Measurements from ENCODE around the gene CPN2. TPM values are rescaled to one million over a fixed set of nuclear protein-coding genes. Genes with fewer than 3 reads are reported as not detected.
A peak's percentile ranks its signal among the peaks of the same experiment; 100 is the strongest.

The CPN2 gene
- polyA plus RNA-seq, 4 donors = 2.0 TPM; not detected in 3

GRCh38 chr3:194313560-194314387 lies 37.4 kb downstream of the CPN2 start:
- Histone ChIP-seq H3K27ac (ENCODE audit: low read depth in 1 of 3, low read length in 2 of 3) (no peak overlapping the region), H3K4me1 (ENCODE audit: control insufficient read depth in 3 of 3, insufficient read depth in 2 of 3, low read depth in 1 of 3, low read length in 2 of 3) (peaks cover 0 to 15% (median 0%) of the 10 kb centered on the region in 3 donors), H3K4me3 (ENCODE audit: low read depth in 1 of 3, low read length in 3 of 3) (no peak overlapping the region), H3K9me3 (ENCODE audit: control insufficient read depth in 2 of 2, insufficient read depth in 1 of 2, low read depth in 1 of 2, low read length in 1 of 2) (peaks cover 0 to 8% of the 10 kb centered on the region in 2 donors), H3K27me3 (ENCODE audit: control insufficient read depth in 3 of 3, insufficient read depth in 3 of 3, low read length in 3 of 3) (peaks cover 0 to 8% (median 0%) of the 10 kb centered on the region in 3 donors), H3K36me3 (ENCODE audit: control insufficient read depth in 3 of 3, insufficient read depth in 2 of 3, low read depth in 1 of 3, low read length in 3 of 3) (no peaks in the 10 kb centered on the region)
- FAIRE-seq (no peak), DNase-seq (no peak)
- 58 to 62% (median 58%) methylated on average over 15 of the region's 15 CpGs for WGBS, 3 donors

- Histone ChIP-seq H3K4me3 (ENCODE audit: low read depth in 1 of 3, low read length in 3 of 3) (no peak overlapping the region), H3K27me3 (ENCODE audit: control insufficient read depth in 3 of 3, insufficient read depth in 3 of 3, low read length in 3 of 3) (peaks cover 0 to 8% (median 0%) of the 10 kb centered on the region in 3 donors), H3K27ac (ENCODE audit: low read depth in 1 of 3, low read length in 2 of 3) (no peak overlapping the region), H3K36me3 (ENCODE audit: control insufficient read depth in 3 of 3, insufficient read depth in 2 of 3, low read depth in 1 of 3, low read length in 3 of 3) (no peaks in the 10 kb centered on the region), H3K4me1 (ENCODE audit: control insufficient read depth in 3 of 3, insufficient read depth in 2 of 3, low read depth in 1 of 3, low read length in 2 of 3) (peaks cover 0 to 15% (median 0%) of the 10 kb centered on the region in 3 donors), H3K9me3 (ENCODE audit: control insufficient read depth in 2 of 2, insufficient read depth in 1 of 2, low read depth in 1 of 2, low read length in 1 of 2) (no peaks in the 10 kb centered on the region)
- 45 to 63% (median 51%) methylated on average over 16 of the region's 16 CpGs for WGBS, 3 donors
- no peak for FAIRE-seq
- DNase-seq = peak in 1 of 2 donors; percentile 46
Observed at GRCh38 chr3:194312743-194313281, 38.3 kb downstream of the CPN2 start.

- H3K9me3 ChIP-seq (ENCODE audit: control insufficient read depth in 2 of 2, insufficient read depth in 1 of 2, low read depth in 1 of 2, low read length in 1 of 2) = no peaks in the 10 kb centered on the region
- peaks cover 0 to 8% (median 0%) of the 10 kb centered on the region in 3 donors for H3K27me3 ChIP-seq (ENCODE audit: control insufficient read depth in 3 of 3, insufficient read depth in 3 of 3, low read length in 3 of 3)
- DNase-seq (no peak), FAIRE-seq (no peak)
- H3K4me3 ChIP-seq (ENCODE audit: low read depth in 1 of 3, low read length in 3 of 3) = no peak overlapping the region
- H3K4me1 ChIP-seq (ENCODE audit: control insufficient read depth in 3 of 3, insufficient read depth in 2 of 3, low read depth in 1 of 3, low read length in 2 of 3) = peaks cover 0 to 15% (median 0%) of the 10 kb centered on the region in 3 donors
- WGBS, 3 donors = 60 to 65% (median 60%) methylated on average over 7 of the region's 7 CpGs
- H3K36me3 ChIP-seq (ENCODE audit: control insufficient read depth in 3 of 3, insufficient read depth in 2 of 3, low read depth in 1 of 3, low read length in 3 of 3) = no peaks in the 10 kb centered on the region
- no peak overlapping the region for H3K27ac ChIP-seq (ENCODE audit: low read depth in 1 of 3, low read length in 2 of 3)
Observed at GRCh38 chr3:194312186-194312742, 38.9 kb downstream of the CPN2 start.

GRCh38 chr3:194311000-194311399 lies 40.1 kb downstream of the CPN2 start:
- 96 to 99% (median 98%) methylated on average over 2 of the region's 2 CpGs for WGBS, 3 donors

GRCh38 chr3:194310060-194310835 lies 40.9 kb downstream of the CPN2 start:
- Histone ChIP-seq H3K36me3 (ENCODE audit: control insufficient read depth in 3 of 3, insufficient read depth in 2 of 3, low read depth in 1 of 3, low read length in 3 of 3) (no peaks in the 10 kb centered on the region), H3K9me3 (ENCODE audit: control insufficient read depth in 2 of 2, insufficient read depth in 1 of 2, low read depth in 1 of 2, low read length in 1 of 2) (no peaks in the 10 kb centered on the region), H3K27me3 (ENCODE audit: control insufficient read depth in 3 of 3, insufficient read depth in 3 of 3, low read length in 3 of 3) (peaks cover 0 to 9% (median 0%) of the 10 kb centered on the region in 3 donors), H3K27ac (ENCODE audit: low read depth in 1 of 3, low read length in 2 of 3) (no peak overlapping the region), H3K4me1 (ENCODE audit: control insufficient read depth in 3 of 3, insufficient read depth in 2 of 3, low read depth in 1 of 3, low read length in 2 of 3) (peaks cover 0 to 9% (median 0%) of the 10 kb centered on the region in 3 donors), H3K4me3 (ENCODE audit: low read depth in 1 of 3, low read length in 3 of 3) (no peak overlapping the region)
- WGBS, 3 donors = 90 to 94% (median 93%) methylated on average over 11 of the region's 11 CpGs
- DNase-seq = no peak
- FAIRE-seq = no peak

More at GRCh38 chr3:194311000-194311399, 40.1 kb downstream of the CPN2 start:
- Histone ChIP-seq H3K36me3 (ENCODE audit: control insufficient read depth in 3 of 3, insufficient read depth in 2 of 3, low read depth in 1 of 3, low read length in 3 of 3) (no peaks in the 10 kb centered on the region), H3K9me3 (ENCODE audit: control insufficient read depth in 2 of 2, insufficient read depth in 1 of 2, low read depth in 1 of 2, low read length in 1 of 2) (no peaks in the 10 kb centered on the region), H3K4me1 (ENCODE audit: control insufficient read depth in 3 of 3, insufficient read depth in 2 of 3, low read depth in 1 of 3, low read length in 2 of 3) (peaks cover 0 to 14% (median 0%) of the 10 kb centered on the region in 3 donors), H3K27me3 (ENCODE audit: control insufficient read depth in 3 of 3, insufficient read depth in 3 of 3, low read length in 3 of 3) (peaks cover 0 to 8% (median 0%) of the 10 kb centered on the region in 3 donors), H3K27ac (ENCODE audit: low read depth in 1 of 3, low read length in 2 of 3) (no peak overlapping the region), H3K4me3 (ENCODE audit: low read depth in 1 of 3, low read length in 3 of 3) (no peak overlapping the region)
- DNase-seq = no peak
- no peak for FAIRE-seq

GRCh38 chr3:194308601-194309449 lies 42.3 kb downstream of the CPN2 start:
- H3K27me3 ChIP-seq (ENCODE audit: control insufficient read depth in 3 of 3, insufficient read depth in 3 of 3, low read length in 3 of 3) = peaks cover 0 to 4% (median 0%) of the 10 kb centered on the region in 3 donors
- peaks cover 0 to 3% of the 10 kb centered on the region in 2 donors for H3K9me3 ChIP-seq (ENCODE audit: control insufficient read depth in 2 of 2, insufficient read depth in 1 of 2, low read depth in 1 of 2, low read length in 1 of 2)
- FAIRE-seq (no peak), DNase-seq (no peak)
- peaks cover 0 to 4% (median 0%) of the 10 kb centered on the region in 3 donors for H3K4me1 ChIP-seq (ENCODE audit: control insufficient read depth in 3 of 3, insufficient read depth in 2 of 3, low read depth in 1 of 3, low read length in 2 of 3)
- 73 to 83% (median 76%) methylated on average over 8 of the region's 8 CpGs for WGBS, 3 donors
- H3K27ac ChIP-seq (ENCODE audit: low read depth in 1 of 3, low read length in 2 of 3) = no peak overlapping the region
- no peak overlapping the region for H3K4me3 ChIP-seq (ENCODE audit: low read depth in 1 of 3, low read length in 3 of 3)
- H3K36me3 ChIP-seq (ENCODE audit: control insufficient read depth in 3 of 3, insufficient read depth in 2 of 3, low read depth in 1 of 3, low read length in 3 of 3) = no peaks in the 10 kb centered on the region

GRCh38 chr3:194307849-194308248 lies 43.3 kb downstream of the CPN2 start:
- Histone ChIP-seq H3K27ac (ENCODE audit: low read depth in 1 of 3, low read length in 2 of 3) (no peak overlapping the region), H3K4me3 (ENCODE audit: low read depth in 1 of 3, low read length in 3 of 3) (no peak overlapping the region), H3K4me1 (ENCODE audit: control insufficient read depth in 3 of 3, insufficient read depth in 2 of 3, low read depth in 1 of 3, low read length in 2 of 3) (peaks cover 0 to 4% (median 0%) of the 10 kb centered on the region in 3 donors), H3K9me3 (ENCODE audit: control insufficient read depth in 2 of 2, insufficient read depth in 1 of 2, low read depth in 1 of 2, low read length in 1 of 2) (peaks cover 0 to 3% of the 10 kb centered on the region in 2 donors), H3K36me3 (ENCODE audit: control insufficient read depth in 3 of 3, insufficient read depth in 2 of 3, low read depth in 1 of 3, low read length in 3 of 3) (no peaks in the 10 kb centered on the region), H3K27me3 (ENCODE audit: control insufficient read depth in 3 of 3, insufficient read depth in 3 of 3, low read length in 3 of 3) (peaks cover 0 to 3% (median 0%) of the 10 kb centered on the region in 3 donors)
- FAIRE-seq (no peak), DNase-seq (no peak)
- WGBS, 3 donors = 83 to 91% (median 85%) methylated on average over 8 of the region's 8 CpGs
